NCI-H2107 treated with DMSO at 0.1 percent for 48 hours (cell line): Measurements from ENCODE around the gene SYNM.

Source experiments
- DNase-seq: peaks from one replicate; lab custom pipeline; 2025; ENCODE audit not compliant: unreplicated experiment; lab: John Stamatoyannopoulos, UW

The SYNM gene

GRCh38 chr15:99122831-99123712 is 18.2 kb downstream of the SYNM start:
- DNase-seq: no peak

- no peak for DNase-seq
These were observed 19.0 kb downstream of the SYNM start for GRCh38 chr15:99123713-99124451.

- no peak for DNase-seq
These were observed 19.8 kb downstream of the SYNM start for GRCh38 chr15:99124641-99125040.

GRCh38 chr15:99125061-99125891 is 20.4 kb downstream of the SYNM start:
- DNase-seq: no peak

- no peak for DNase-seq
These were observed 21.3 kb downstream of the SYNM start for GRCh38 chr15:99126131-99126588.

DNA sequence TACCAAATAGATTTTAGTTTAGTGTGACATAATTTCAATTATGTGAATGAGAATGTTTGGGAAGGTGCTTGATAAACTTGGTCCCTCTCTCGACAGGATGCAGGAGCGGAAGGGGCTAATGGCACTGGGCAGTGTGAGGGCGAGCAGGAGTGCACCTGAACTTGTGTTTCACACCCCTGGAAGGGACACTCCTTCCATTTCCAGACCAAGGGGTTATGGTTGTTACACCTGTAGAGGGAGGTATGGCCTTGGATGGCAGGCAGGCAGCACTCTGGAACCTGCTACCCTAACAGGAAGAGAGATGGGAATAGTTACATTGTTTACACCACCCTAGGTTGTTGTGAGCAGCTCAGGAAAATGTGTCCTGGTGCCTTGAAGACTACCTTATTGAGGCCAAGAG is 22.1 kb downstream of the SYNM start:
- DNase-seq: no peak

GRCh38 chr15:99127773-99128172 is 22.9 kb downstream of the SYNM start:
- no peak for DNase-seq

DNA sequence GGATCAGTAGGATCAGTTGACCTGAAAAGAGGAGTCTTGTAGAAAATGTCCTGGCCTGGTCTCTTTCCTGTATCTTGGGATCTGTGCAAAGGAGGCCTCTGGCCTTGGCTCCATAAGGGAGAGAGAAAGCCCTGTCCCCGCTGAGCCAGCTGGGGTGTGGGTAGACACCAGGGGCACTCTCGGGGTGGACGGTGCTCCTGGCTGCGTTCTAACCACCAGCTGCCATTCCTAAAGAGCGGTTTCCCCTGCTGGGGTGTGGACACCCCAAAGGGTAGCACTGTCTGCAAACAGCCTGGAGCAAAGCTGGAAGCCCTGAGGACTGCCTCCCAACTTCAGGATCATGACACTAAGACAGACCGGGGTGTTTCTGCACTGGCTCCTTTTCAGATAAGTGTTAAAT is 23.5 kb downstream of the SYNM start:
- no peak for DNase-seq

DNA sequence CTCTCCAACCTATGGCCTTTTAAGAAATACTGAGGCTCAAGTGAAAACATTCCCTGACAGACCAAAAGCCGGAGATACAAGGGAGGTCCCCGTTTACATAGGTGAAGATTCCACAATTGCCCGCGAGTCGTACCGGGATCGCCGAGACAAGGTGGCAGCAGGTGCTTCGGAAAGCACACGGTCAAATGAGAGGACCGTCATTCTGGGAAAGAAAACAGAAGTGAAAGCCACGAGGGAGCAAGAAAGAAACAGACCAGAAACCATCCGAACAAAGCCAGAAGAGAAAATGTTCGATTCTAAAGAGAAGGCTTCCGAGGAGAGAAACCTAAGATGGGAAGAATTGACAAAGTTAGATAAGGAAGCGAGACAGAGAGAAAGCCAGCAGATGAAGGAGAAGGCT is 24.8 kb downstream of the SYNM start:
- no peak for DNase-seq

- no peak for DNase-seq
These were observed 25.4 kb downstream of the SYNM start for GRCh38 chr15:99130314-99130713.

- DNase-seq: no peak
These were observed 26.0 kb downstream of the SYNM start for GRCh38 chr15:99130765-99131440.

- DNase-seq: no peak
These were observed 26.7 kb downstream of the SYNM start for GRCh38 chr15:99131441-99132023.

DNA sequence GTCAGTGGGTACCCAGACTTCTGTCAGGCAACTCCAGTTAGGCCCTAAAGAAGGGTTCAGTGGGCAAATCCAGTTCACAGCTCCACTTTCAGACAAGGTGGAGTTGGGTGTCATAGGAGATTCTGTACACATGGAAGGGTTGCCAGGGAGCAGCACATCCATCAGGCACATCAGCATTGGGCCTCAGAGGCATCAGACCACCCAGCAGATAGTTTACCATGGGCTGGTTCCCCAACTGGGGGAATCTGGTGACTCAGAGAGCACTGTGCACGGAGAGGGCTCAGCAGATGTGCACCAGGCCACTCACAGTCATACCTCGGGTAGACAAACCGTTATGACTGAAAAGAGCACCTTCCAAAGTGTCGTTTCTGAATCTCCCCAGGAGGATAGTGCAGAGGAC is 27.2 kb downstream of the SYNM start:
- DNase-seq: no peak

DNA sequence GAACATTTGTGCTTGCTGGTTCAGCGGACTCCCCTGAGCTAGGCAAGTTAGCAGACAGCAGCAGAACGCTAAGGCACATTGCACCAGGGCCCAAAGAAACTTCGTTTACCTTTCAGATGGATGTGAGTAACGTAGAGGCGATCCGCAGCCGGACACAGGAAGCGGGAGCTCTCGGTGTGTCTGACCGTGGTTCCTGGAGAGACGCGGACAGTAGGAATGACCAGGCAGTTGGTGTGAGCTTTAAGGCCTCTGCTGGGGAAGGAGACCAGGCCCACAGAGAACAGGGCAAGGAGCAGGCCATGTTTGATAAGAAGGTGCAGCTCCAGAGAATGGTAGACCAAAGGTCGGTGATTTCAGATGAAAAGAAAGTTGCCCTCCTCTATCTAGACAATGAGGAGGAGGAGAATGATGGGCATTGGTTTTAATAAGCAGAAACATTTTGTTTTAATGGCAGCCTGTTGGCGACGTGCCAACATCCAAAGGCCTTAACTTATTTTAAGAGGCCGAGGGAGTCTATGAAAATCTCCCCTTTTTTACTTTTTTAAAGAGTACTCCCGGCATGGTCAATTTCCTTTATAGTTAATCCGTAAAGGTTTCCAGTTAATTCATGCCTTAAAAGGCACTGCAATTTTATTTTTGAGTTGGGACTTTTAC is 27.9 kb downstream of the SYNM start:
- no peak for DNase-seq

GRCh38 chr15:99134317-99134821 is 29.5 kb downstream of the SYNM start:
- DNase-seq: no peak

GRCh38 chr15:99135194-99135593 is 30.3 kb downstream of the SYNM start:
- peak; percentile 25 for DNase-seq

GRCh38 chr15:99137111-99137546 is 32.2 kb downstream of the SYNM start:
- DNase-seq: peak; percentile 77

GRCh38 chr15:99137877-99138276 is 33.0 kb downstream of the SYNM start:
- DNase-seq: no peak

GRCh38 chr15:99138491-99138982 is 33.7 kb downstream of the SYNM start:
- no peak for DNase-seq
